MM.1S (cell line): ENCODE results near the gene SAMD8.
A peak's percentile ranks its signal among the peaks of the same experiment; 100 is the strongest.

Source experiments
- DNase-seq: peaks from one replicate; pipeline ENCODE4 v3.0.0-alpha.2; 2015
- H2AFZ ChIP-seq: fragments of 300-600 bp; sonication (generic); 2 replicates; pipeline ENCODE4 v1.6.0; 2016; ENCODE audit warnings: antibody characterized with exemption, low read length
- H3F3A ChIP-seq: fragments of 300-600 bp; sonication (generic); 2 replicates; pipeline ENCODE4 v1.6.1; 2016; ENCODE audit warnings: mild to moderate bottlenecking, antibody characterized with exemption, low read length, moderate library complexity, mixed read lengths; ENCODE audit not compliant: insufficient read depth
- H3K27ac ChIP-seq: fragments of 300-600 bp; sonication (generic); 2 replicates; pipeline ENCODE4 v1.5.1; 2016; ENCODE audit warnings: mild to moderate bottlenecking, low read length
- H3K27me3 ChIP-seq: fragments of 300-600 bp; sonication (generic); replicated peaks from 2 replicates; pipeline ENCODE4 v1.6.0; 2016; ENCODE audit warnings: low read length; ENCODE audit not compliant: insufficient read depth
- H3K36me3 ChIP-seq: fragments of 300-600 bp; sonication (generic); replicated peaks from 2 replicates; pipeline ENCODE4 v1.6.1; 2016; ENCODE audit warnings: mild to moderate bottlenecking, low read length, mixed read lengths; ENCODE audit not compliant: insufficient read depth
- H3K4me1 ChIP-seq: fragments of 300-600 bp; sonication (generic); 2 replicates; pipeline ENCODE4 v1.6.1; 2016; ENCODE audit warnings: low read length, mixed read lengths
- H3K4me2 ChIP-seq: fragments of 300-600 bp; sonication (generic); 2 replicates; pipeline ENCODE4 v1.6.0; 2016; ENCODE audit warnings: low read depth, low read length
- H3K4me3 ChIP-seq: fragments of 300-600 bp; sonication (generic); 2 replicates; pipeline ENCODE4 v1.5.1; 2016; ENCODE audit warnings: low read length, mixed read lengths
- H3K79me2 ChIP-seq: fragments of 300-600 bp; sonication (generic); 2 replicates; pipeline ENCODE4 v1.6.1; 2016; ENCODE audit warnings: mixed run types, low read length, mixed read lengths
- H3K9ac ChIP-seq: fragments of 300-600 bp; sonication (generic); 2 replicates; pipeline ENCODE4 v1.6.1; 2016; ENCODE audit warnings: low read length, mixed read lengths
- H3K9me2 ChIP-seq: fragments of 300-600 bp; sonication (generic); replicated peaks from 2 replicates; pipeline ENCODE4 v1.6.1; 2016; ENCODE audit warnings: mild to moderate bottlenecking, low read length, mixed read lengths; ENCODE audit not compliant: insufficient read depth
- H3K9me3 ChIP-seq: fragments of 300-600 bp; sonication (generic); replicated peaks from 2 replicates; pipeline ENCODE4 v1.6.1; 2016; ENCODE audit warnings: mild to moderate bottlenecking, low read length, mixed read lengths; ENCODE audit not compliant: insufficient read depth
- H4K20me1 ChIP-seq: fragments of 300-600 bp; sonication (generic); 2 replicates; pipeline ENCODE4 v1.6.1; 2016; ENCODE audit warnings: mild to moderate bottlenecking, low read length, moderate library complexity, mixed read lengths; ENCODE audit not compliant: insufficient read depth
- CTCF ChIP-seq: fragments of 300-600 bp; sonication (generic); IDR thresholded peaks from 2 replicates; pipeline ENCODE4 v1.5.1; 2016; ENCODE audit warnings: antibody characterized with exemption, low read length, mixed read lengths
- EZH2 ChIP-seq: fragments of 300-600 bp; sonication (generic); optimal IDR thresholded peaks from 2 replicates; pipeline ENCODE3; 2017; ENCODE audit warnings: low read depth, mild to moderate bottlenecking, antibody characterized with exemption, low read length, mixed read lengths
- EZH2phosphoT487 ChIP-seq: fragments of 300-600 bp; sonication (generic); IDR thresholded peaks from 2 replicates; pipeline ENCODE4 v1.6.1; 2018; ENCODE audit warnings: antibody characterized with exemption, low read length

SAMD8 gene

GRCh38 chr10:75229971-75230370 lies 118.5 kb downstream of the SAMD8 start:
- Histone ChIP-seq H3K79me2 (peaks cover 89% of the 10 kb centered on the region), H3K4me1 (peaks cover 31% of the 10 kb centered on the region), H3K9me3 (no peaks in the 10 kb centered on the region), H3K9me2 (no peaks in the 10 kb centered on the region), H3K4me3 (no peak overlapping the region), H3F3A (peaks cover 54% of the 10 kb centered on the region), H4K20me1 (peaks cover 39% of the 10 kb centered on the region; the same call in 1 of the 2 replicates), H3K9ac (no peak overlapping the region), H3K27me3 (no peaks in the 10 kb centered on the region), H3K36me3 (peaks cover 16% of the 10 kb centered on the region), H3K27ac (no peak overlapping the region), H3K4me2 (no peak overlapping the region), H2AFZ (no peak overlapping the region)
- TF ChIP-seq EZH2 (no peak), CTCF (no peak), EZH2phosphoT487 (no peak)
- DNase-seq: no peak

- Histone ChIP-seq H3K79me2 (peaks cover 88% of the 10 kb centered on the region), H3K36me3 (peaks cover 16% of the 10 kb centered on the region), H3K27me3 (no peaks in the 10 kb centered on the region), H3F3A (peaks cover 53% of the 10 kb centered on the region), H3K4me3 (no peak overlapping the region), H4K20me1 (peaks cover 34% of the 10 kb centered on the region; the same call in 1 of the 2 replicates), H3K9me2 (no peaks in the 10 kb centered on the region), H3K4me1 (peaks cover 25% of the 10 kb centered on the region), H2AFZ (no peak overlapping the region), H3K9ac (no peak overlapping the region), H3K27ac (peak overlapping the region; percentile 31; the same call in 1 of the 2 replicates), H3K9me3 (no peaks in the 10 kb centered on the region), H3K4me2 (no peak overlapping the region)
- peak; percentile 89 for DNase-seq
- TF ChIP-seq CTCF (peak; percentile 94), EZH2 (no peak), EZH2phosphoT487 (no peak)
Measured at GRCh38 chr10:75230600-75231038, 119.2 kb downstream of the SAMD8 start.
